BE2C (cell line): ENCODE results near the gene CPEB3.
"Not testable (repeated sequence)": the region's sequence is repeated elsewhere in the genome, so short reads cannot be mapped to it uniquely, and the experiment has no call there.

ENCODE experiments used
- DNase-seq: peaks from one replicate; pipeline ENCODE4 v3.0.0-alpha.2; 2020
- H3K27me3 ChIP-seq: fragments of 250-450 bp; sonication (Bioruptor Pico); 2 replicates; pipeline ENCODE4 v1.5.1; 2020; ENCODE audit warnings: mild to moderate bottlenecking
- H3K36me3 ChIP-seq: fragments of 250-450 bp; sonication (Bioruptor Pico); 2 replicates; pipeline ENCODE4 v1.5.1; 2020; ENCODE audit warnings: mild to moderate bottlenecking
- H3K4me1 ChIP-seq: fragments of 250-450 bp; sonication (Bioruptor Pico); 2 replicates; pipeline ENCODE4 v1.5.1; 2020
- H3K4me3 ChIP-seq: 2 replicates; pipeline ENCODE4 v1.5.1; 2011; ENCODE audit warnings: low read depth, low read length
- H3K9me3 ChIP-seq: fragments of 250-450 bp; sonication (Bioruptor Pico); 2 replicates; pipeline ENCODE4 v1.5.1; 2020
- TF ChIP-seq, protein P1 (sequence below): IDR thresholded peaks from 2 replicates; pipeline ENCODE4 v1.5.1; 2012; ENCODE audit warnings: mild to moderate bottlenecking, low read depth, low read length

Gene CPEB3

DNA sequence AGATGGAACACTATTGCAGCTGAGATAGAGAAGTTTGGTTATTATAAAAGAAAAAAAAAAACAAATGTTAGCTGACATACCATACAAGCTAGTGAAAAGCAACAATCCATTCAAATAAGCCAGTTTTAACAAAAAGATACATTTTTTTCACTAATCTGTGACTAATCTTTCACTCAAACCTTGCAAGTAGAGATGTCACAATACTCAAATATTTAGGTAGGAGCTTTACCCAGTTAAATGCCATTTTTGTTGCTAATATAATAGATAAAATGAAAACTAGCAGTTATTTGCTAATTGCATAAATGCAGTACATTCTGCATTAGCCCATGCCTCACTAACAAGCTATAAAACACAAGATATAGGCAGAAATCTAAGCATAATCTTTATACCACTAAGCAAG, 243.7 kb downstream of the CPEB3 start:
- no peaks in the 10 kb centered on the region for H3K36me3 ChIP-seq
- H3K4me1 ChIP-seq, result no peaks in the 10 kb centered on the region
- H3K4me3 ChIP-seq, result no peak overlapping the region
- TF ChIP-seq, protein P1, sequence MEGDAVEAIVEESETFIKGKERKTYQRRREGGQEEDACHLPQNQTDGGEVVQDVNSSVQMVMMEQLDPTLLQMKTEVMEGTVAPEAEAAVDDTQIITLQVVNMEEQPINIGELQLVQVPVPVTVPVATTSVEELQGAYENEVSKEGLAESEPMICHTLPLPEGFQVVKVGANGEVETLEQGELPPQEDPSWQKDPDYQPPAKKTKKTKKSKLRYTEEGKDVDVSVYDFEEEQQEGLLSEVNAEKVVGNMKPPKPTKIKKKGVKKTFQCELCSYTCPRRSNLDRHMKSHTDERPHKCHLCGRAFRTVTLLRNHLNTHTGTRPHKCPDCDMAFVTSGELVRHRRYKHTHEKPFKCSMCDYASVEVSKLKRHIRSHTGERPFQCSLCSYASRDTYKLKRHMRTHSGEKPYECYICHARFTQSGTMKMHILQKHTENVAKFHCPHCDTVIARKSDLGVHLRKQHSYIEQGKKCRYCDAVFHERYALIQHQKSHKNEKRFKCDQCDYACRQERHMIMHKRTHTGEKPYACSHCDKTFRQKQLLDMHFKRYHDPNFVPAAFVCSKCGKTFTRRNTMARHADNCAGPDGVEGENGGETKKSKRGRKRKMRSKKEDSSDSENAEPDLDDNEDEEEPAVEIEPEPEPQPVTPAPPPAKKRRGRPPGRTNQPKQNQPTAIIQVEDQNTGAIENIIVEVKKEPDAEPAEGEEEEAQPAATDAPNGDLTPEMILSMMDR, result no peak
- no peaks in the 10 kb centered on the region for H3K27me3 ChIP-seq
- H3K9me3 ChIP-seq, result no peaks in the 10 kb centered on the region
- no peak for DNase-seq

DNA sequence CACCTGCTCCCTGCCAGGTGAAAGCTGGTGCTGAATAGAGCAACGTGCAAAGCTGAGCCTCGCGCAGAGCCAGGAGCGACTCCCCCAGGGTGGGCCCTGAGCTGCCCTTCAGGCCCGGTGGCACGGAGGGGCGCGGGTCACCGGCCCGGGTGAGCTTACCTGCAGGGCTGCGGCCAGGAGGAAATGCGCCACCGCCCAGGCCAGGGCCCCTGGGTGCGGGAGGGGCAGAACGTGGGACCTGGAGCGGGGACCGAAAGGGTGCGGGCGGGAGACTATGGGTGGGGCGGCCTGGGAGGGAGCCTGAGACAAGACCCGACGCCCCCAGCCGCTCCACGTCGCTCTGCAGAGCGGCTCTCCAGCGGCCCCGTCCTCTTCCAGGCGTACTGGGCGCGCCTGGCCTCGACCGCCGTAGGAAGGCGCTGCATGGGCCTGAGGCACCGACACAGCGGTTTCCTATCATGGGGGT, 245.2 kb downstream of the CPEB3 start:
- no peaks in the 10 kb centered on the region for H3K27me3 ChIP-seq
- no peaks in the 10 kb centered on the region for H3K36me3 ChIP-seq
- no peaks in the 10 kb centered on the region for H3K4me1 ChIP-seq
- H3K9me3 ChIP-seq, result no peaks in the 10 kb centered on the region
- TF ChIP-seq, protein P1, result no peak
- H3K4me3 ChIP-seq, result no peak overlapping the region
- DNase-seq, result no peak

DNA sequence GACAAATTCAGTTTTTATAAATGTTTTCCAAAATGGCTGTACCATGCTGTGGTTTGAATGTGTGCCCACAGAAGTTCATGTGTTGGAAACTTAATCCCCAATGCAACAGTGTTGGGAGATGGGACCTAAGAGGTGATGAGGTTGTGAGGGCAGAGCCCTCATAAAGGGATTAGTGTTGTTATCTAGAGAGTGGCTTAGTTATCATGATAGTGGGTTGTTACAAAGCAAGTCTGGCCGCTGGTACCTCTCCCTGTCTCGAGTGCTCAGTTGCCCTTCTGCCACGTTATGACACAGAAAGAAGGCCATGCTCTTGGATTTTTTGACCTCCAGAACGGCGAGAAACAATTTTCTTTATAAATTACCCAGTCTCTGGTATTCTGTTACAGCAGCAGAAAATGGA, 248.3 kb downstream of the CPEB3 start:
- no peak for DNase-seq
- H3K36me3 ChIP-seq, result no peaks in the 10 kb centered on the region
- H3K4me1 ChIP-seq, result no peaks in the 10 kb centered on the region
- no peaks in the 10 kb centered on the region for H3K27me3 ChIP-seq
- no peak overlapping the region for H3K4me3 ChIP-seq
- TF ChIP-seq, protein P1, result no peak
- H3K9me3 ChIP-seq, result no peaks in the 10 kb centered on the region

DNA sequence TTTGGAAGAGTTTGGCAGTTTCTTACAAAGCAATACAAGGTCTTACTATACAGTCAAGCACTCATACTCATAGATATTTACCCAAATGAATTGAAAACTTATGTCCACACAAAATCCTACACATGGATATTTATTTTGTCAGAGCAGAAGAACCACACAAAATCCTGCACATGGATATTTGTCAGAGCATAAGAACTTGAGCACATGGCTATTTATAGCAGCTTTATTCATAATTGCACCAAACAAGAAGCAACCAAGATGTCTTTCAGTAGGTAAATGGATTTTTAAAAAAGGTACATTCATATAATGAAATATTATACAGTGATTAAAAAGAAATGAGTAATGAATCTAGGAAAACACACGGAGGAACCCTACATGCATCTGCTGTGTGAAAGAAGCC, 251.9 kb downstream of the CPEB3 start:
- H3K4me3 ChIP-seq, result no peak overlapping the region
- H3K4me1 ChIP-seq, result no peaks in the 10 kb centered on the region
- DNase-seq, result no peak
- TF ChIP-seq, protein P1, result no peak
- no peaks in the 10 kb centered on the region for H3K27me3 ChIP-seq
- no peaks in the 10 kb centered on the region for H3K36me3 ChIP-seq
- H3K9me3 ChIP-seq, result no peaks in the 10 kb centered on the region

DNA sequence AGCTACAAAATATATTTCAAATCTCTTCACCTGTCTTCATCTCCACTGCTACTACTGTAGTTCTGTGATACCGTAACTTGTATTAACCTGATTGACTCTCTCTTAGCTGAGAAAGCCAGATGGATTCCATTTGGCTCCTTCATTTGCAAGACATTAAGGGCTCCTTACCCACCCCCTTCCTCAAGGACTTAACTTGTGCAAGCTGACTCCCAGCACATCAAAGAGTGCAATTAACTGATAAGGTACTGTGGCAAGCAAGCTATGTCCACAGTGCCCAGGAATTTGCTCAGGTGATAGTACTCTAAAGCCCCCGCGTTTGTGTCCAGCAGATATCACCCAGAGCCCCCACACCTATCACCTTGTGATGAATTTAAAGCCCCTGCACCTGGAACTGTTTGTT, 257.8 kb downstream of the CPEB3 start:
- peaks cover 21% of the 10 kb centered on the region for H3K36me3 ChIP-seq
- H3K9me3 ChIP-seq, H3K4me1 ChIP-seq, DNase-seq, H3K27me3 ChIP-seq, H3K4me3 ChIP-seq: not testable (repeated sequence)

DNA sequence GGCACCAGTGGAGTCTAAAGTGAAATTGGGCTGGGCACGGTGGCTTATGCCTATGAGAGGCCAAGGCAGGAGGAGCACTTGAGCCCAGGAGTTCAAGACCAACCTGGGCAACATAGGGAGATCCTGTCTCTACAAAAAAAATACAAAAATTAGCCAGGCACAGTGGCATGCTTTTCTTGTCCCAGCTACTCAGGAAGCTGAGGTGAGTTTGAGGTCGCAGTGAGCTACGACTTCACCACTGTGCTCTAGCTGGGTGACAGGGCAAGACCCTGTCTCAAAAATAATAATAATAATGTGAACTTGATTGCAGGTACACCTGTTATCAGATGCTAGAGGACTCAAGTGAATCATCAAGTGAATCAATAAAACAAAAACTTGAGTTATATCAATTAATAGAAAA, 259.3 kb downstream of the CPEB3 start:
- H3K36me3 ChIP-seq, result peaks cover 35% of the 10 kb centered on the region

More for the DNA sequence above, 259.3 kb downstream of the CPEB3 start:
- Histone ChIP-seq H3K4me3 (no peak overlapping the region), H3K4me1 (no peaks in the 10 kb centered on the region), H3K27me3 (no peaks in the 10 kb centered on the region), H3K9me3 (no peaks in the 10 kb centered on the region)
- TF ChIP-seq, protein P1, result no peak
- no peak for DNase-seq
